GM23248 (cell line): Measurements from ENCODE around the gene RNU1-2. TPM values are rescaled to one million over a fixed set of nuclear protein-coding genes. Genes with fewer than 3 reads are reported as not detected.
"Not testable (repeated sequence)": the region's sequence is repeated elsewhere in the genome, so short reads cannot be mapped to it uniquely, and the experiment has no call there.

Experiments used
- DNase-seq: peaks from one replicate; pipeline ENCODE4 v3.0.0-alpha.2; 2015
- H2AFZ ChIP-seq: fragments of 200-600 bp; sonication (generic); 2 replicates; pipeline ENCODE4 v1.6.1; 2016; ENCODE audit warnings: antibody characterized with exemption
- H3F3A ChIP-seq: fragments of 200-600 bp; sonication (generic); 2 replicates; pipeline ENCODE4 v1.6.1; 2016; ENCODE audit warnings: mild to moderate bottlenecking, antibody characterized with exemption, mixed run types; ENCODE audit not compliant: insufficient read depth
- H3K27ac ChIP-seq: fragments of 200-600 bp; sonication (generic); 2 replicates; pipeline ENCODE4 v1.5.1; 2016; ENCODE audit warnings: mild to moderate bottlenecking
- H3K27me3 ChIP-seq: fragments of 200-600 bp; sonication (generic); replicated peaks from 2 replicates; pipeline ENCODE4 v1.6.1; 2016; ENCODE audit warnings: mild to moderate bottlenecking; ENCODE audit not compliant: insufficient read depth
- H3K36me3 ChIP-seq: fragments of 200-600 bp; sonication (generic); 2 replicates; pipeline ENCODE4 v1.6.1; 2016; ENCODE audit warnings: low read depth, mild to moderate bottlenecking
- H3K4me1 ChIP-seq: fragments of 200-600 bp; sonication (generic); 2 replicates; pipeline ENCODE4 v1.6.1; 2016; ENCODE audit warnings: mild to moderate bottlenecking; ENCODE audit not compliant: insufficient read depth
- H3K4me2 ChIP-seq: fragments of 200-600 bp; sonication (generic); one replicate; pipeline ENCODE4 v1.6.1; 2016; ENCODE audit warnings: mild to moderate bottlenecking; ENCODE audit not compliant: unreplicated experiment
- H3K4me3 ChIP-seq: fragments of 200-600 bp; sonication (generic); 2 replicates; pipeline ENCODE4 v1.5.1; 2016; ENCODE audit warnings: mild to moderate bottlenecking
- H3K79me2 ChIP-seq: fragments of 200-600 bp; sonication (generic); 2 replicates; pipeline ENCODE4 v1.6.1; 2016; ENCODE audit warnings: mild to moderate bottlenecking; ENCODE audit not compliant: insufficient read depth
- H3K9ac ChIP-seq: fragments of 200-600 bp; sonication (generic); 2 replicates; pipeline ENCODE4 v1.6.1; 2016; ENCODE audit warnings: mild to moderate bottlenecking
- H3K9me2 ChIP-seq: fragments of 200-600 bp; sonication (generic); 2 replicates; pipeline ENCODE4 v1.6.1; 2016; ENCODE audit warnings: mixed run types, mild to moderate bottlenecking, moderate library complexity; ENCODE audit not compliant: insufficient read depth
- H3K9me3 ChIP-seq: fragments of 200-600 bp; sonication (generic); one replicate; pipeline ENCODE4 v1.6.1; 2017; ENCODE audit warnings: low read depth
- H4K20me1 ChIP-seq: fragments of 200-600 bp; sonication (generic); 2 replicates; pipeline ENCODE4 v1.6.0; 2016; ENCODE audit not compliant: insufficient read depth
- EZH2 ChIP-seq: fragments of 200-600 bp; sonication (generic); IDR thresholded peaks from 2 replicates; pipeline ENCODE4 v1.6.1; 2018; ENCODE audit warnings: antibody characterized with exemption, mild to moderate bottlenecking; ENCODE audit not compliant: insufficient read depth, poor library complexity, severe bottlenecking
- EZH2phosphoT487 ChIP-seq: fragments of 200-600 bp; sonication (generic); IDR thresholded peaks from 2 replicates; pipeline ENCODE4 v1.6.1; 2018; ENCODE audit warnings: antibody characterized with exemption, moderate library complexity, mild to moderate bottlenecking, low read depth; ENCODE audit not compliant: insufficient read depth
- WGBS, 2 experiments: methylation state at CpG; one replicate each; pipeline ENCODE4 v1.1.6; 2015 to 2017; ENCODE audit warnings: low lambda C conversion rate in 2 of 2, low coverage in 1 of 2; ENCODE audit errors: missing lambda C conversion rate in 2 of 2; 5-methylcytosine and 5-hydroxymethylcytosine counted together
- in situ Hi-C: fragments of 300-500 bp; cut with MboI; formaldehyde crosslinking; loops from 2 replicates; pipeline ENCODE4 v1.15.0; 2020
- polyA plus RNA-seq: library from polyadenylated mRNA; unstranded; fragments of >200 nt; fragmentation: Nextera tagmentation; extraction: Ambion mirVana; gene quantifications from 2 replicates; pipeline ENCODE4 v1.2.1, GENCODE V29; 2016
- total RNA-seq: library from RNA; depleted of rRNA; stranded (reverse); fragments of >200 nt; shearing (Covaris generic); gene quantifications from 2 replicates; pipeline ENCODE4 v1.2.3, GENCODE V29; 2014

RNU1-2 gene
- total and polyA plus RNA-seq, 2 experiments from 2014 or later = not detected

DNA sequence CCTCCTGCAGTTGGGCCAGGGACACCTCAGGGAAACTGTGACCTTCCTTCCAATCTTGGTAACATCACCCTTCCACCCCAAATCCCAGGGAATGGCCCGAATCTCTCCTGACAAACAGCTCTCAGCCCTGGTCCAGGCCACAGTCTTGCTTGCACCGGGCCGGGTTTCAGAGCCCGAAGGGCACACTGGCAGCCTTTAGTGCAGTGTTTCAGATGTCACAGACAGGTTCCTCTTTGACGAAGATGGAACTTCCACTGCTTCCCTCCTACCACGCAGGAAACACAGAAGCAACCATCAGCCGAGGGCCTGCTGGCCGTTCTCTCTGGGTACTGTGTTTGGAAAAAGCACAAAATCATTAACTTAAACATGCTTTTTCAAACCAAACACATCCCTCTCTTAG, 17.0 kb downstream of the RNU1-2 start:
- DNase-seq, H3K4me1 ChIP-seq, H4K20me1 ChIP-seq, H3K9me3 ChIP-seq, H3F3A ChIP-seq, H3K27me3 ChIP-seq, H3K27ac ChIP-seq, H3K9ac ChIP-seq, H3K79me2 ChIP-seq, H3K9me2 ChIP-seq, H3K36me3 ChIP-seq, H3K4me2 ChIP-seq, in situ Hi-C loops, H2AFZ ChIP-seq, H3K4me3 ChIP-seq: not testable (repeated sequence)
- 86 to 87% methylated on average over 8 of the region's 8 CpGs for WGBS, 2 experiments

GRCh38 chr1:16913181-16913832, 17.5 kb downstream of the RNU1-2 start:
- in situ Hi-C loops = no loop called here
- H3K79me2 ChIP-seq = no peaks in the 10 kb centered on the region
- TF ChIP-seq EZH2phosphoT487 = no peak
- TF ChIP-seq EZH2 = no peak

GRCh38 chr1:16913833-16914662, 18.3 kb downstream of the RNU1-2 start:
- H3K4me1 ChIP-seq = no peaks in the 10 kb centered on the region
- TF ChIP-seq EZH2phosphoT487 (no peak), EZH2 (no peak)
- H3K9ac ChIP-seq = peak overlapping the region; percentile 86
- in situ Hi-C loops = no loop called here
- peak overlapping the region; percentile 90 for H3K4me2 ChIP-seq
- H3K9me3 ChIP-seq = no peaks in the 10 kb centered on the region
- H3K36me3 ChIP-seq = no peaks in the 10 kb centered on the region
- no peak overlapping the region for H3K27ac ChIP-seq
- H3F3A ChIP-seq = peaks cover 4% of the 10 kb centered on the region; the same call in 1 of the 2 replicates
- peak overlapping the region; percentile 86 for H2AFZ ChIP-seq
- H3K4me3 ChIP-seq = peak overlapping the region; percentile 71
- no peaks in the 10 kb centered on the region for H3K9me2 ChIP-seq
- no peaks in the 10 kb centered on the region for H3K79me2 ChIP-seq
- WGBS, 2 experiments = 1 to 2% methylated on average over 74 to 95 of the region's 109 CpGs
- H3K27me3 ChIP-seq = no peaks in the 10 kb centered on the region
- peak; percentile 99 for DNase-seq
- H4K20me1 ChIP-seq = no peaks in the 10 kb centered on the region

More at GRCh38 chr1:16913181-16913832, 17.5 kb downstream of the RNU1-2 start:
- Histone ChIP-seq H3K9me2 (no peaks in the 10 kb centered on the region), H3F3A (peaks cover 4% of the 10 kb centered on the region; the same call in 1 of the 2 replicates), H3K4me3 (peak overlapping the region; percentile 71), H3K9me3 (no peaks in the 10 kb centered on the region), H3K27me3 (no peaks in the 10 kb centered on the region), H3K9ac (peak overlapping the region; percentile 68), H3K4me1 (no peaks in the 10 kb centered on the region), H3K27ac (no peak overlapping the region), H3K36me3 (no peaks in the 10 kb centered on the region), H4K20me1 (no peaks in the 10 kb centered on the region), H2AFZ (peak overlapping the region; percentile 86), H3K4me2 (peak overlapping the region; percentile 90)
- DNase-seq = no peak
- whole genome bisulfite sequencing, 2 experiments = 49 to 50% methylated on average over 36 of the region's 36 CpGs

DNA sequence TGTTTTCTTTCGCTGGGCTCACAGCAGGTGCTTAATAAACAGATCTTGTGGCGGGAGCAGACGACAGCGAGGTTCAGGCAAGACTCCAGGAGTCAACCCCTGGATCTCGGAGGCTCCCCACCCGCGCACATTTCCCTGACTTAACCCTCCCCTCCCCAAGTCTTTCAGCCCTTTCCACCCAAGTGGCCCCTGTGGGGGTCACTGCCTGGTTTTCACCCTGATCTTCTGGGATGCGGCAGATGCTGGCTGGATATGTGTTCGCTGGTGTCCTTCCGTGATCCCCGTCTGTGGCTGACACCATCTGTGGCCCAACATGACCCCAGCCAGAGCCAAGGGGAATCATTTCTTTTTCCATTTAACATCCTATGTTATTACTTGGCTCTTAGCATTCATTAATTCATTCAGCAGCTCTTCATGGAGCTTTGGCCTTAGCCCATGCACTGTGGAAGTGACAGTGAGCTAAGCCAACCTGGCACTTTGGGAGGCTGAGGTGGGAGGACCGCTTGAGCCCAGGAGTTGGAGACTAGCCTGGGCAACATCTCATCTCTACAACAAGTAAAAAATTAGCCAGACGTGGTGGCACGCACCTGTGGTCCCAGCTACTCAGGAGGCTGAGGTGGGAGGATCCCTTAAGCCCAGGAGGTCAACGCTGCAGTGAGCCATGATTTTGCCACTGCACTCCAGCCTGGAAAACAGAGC, 19.3 kb downstream of the RNU1-2 start:
- H3K9me2 ChIP-seq, H2AFZ ChIP-seq, H3K9me3 ChIP-seq, H3K36me3 ChIP-seq, H3F3A ChIP-seq, H4K20me1 ChIP-seq, H3K79me2 ChIP-seq, H3K27ac ChIP-seq, in situ Hi-C loops, H3K4me1 ChIP-seq, H3K27me3 ChIP-seq: not testable (repeated sequence)
- DNase-seq = peak; percentile 24
- WGBS, 2 experiments = 35 to 39% methylated on average over 15 of the region's 15 CpGs
- H3K4me2 ChIP-seq = peak overlapping the region; percentile 33
- peak overlapping the region; percentile 71 for H3K4me3 ChIP-seq
- peak overlapping the region; percentile 86 for H3K9ac ChIP-seq
